ENCODE data around the gene ATG7.

Gene ATG7

DNA sequence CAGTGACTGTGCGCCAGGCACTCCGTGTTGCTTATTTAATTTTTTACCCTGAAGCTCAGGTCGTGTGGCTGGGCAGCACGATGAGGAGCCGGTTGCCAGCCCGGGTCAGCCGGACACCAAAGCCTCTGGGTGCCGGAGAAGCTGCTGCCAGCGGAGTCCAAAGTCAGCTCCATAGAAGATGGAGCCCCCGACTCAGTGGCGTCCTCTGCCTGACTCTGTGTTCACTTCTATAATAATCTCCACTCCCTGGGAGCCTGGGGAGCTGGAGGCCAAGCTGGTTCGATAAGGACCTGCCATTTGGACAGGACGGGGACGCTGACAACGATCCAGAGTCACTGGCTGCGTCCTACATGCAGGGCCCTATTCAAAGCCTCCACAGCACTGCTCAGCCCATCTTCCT is 292.9 kb downstream of the ATG7 start:
- TF ChIP-seq, protein P1, sequence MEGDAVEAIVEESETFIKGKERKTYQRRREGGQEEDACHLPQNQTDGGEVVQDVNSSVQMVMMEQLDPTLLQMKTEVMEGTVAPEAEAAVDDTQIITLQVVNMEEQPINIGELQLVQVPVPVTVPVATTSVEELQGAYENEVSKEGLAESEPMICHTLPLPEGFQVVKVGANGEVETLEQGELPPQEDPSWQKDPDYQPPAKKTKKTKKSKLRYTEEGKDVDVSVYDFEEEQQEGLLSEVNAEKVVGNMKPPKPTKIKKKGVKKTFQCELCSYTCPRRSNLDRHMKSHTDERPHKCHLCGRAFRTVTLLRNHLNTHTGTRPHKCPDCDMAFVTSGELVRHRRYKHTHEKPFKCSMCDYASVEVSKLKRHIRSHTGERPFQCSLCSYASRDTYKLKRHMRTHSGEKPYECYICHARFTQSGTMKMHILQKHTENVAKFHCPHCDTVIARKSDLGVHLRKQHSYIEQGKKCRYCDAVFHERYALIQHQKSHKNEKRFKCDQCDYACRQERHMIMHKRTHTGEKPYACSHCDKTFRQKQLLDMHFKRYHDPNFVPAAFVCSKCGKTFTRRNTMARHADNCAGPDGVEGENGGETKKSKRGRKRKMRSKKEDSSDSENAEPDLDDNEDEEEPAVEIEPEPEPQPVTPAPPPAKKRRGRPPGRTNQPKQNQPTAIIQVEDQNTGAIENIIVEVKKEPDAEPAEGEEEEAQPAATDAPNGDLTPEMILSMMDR (IDR thresholded peaks at IDR 0.05; ENCODE audit: low read depth, low read length, missing control alignments): no peak
- no peak overlapping the region for H3K4me3 ChIP-seq (replicated peaks; ENCODE audit: low read depth, low read length)
- no peak for DNase-seq (ENCODE audit: extremely low read depth, low read depth)

- TF ChIP-seq, protein P1 (IDR thresholded peaks at IDR 0.05; ENCODE audit: low read depth, low read length, missing control alignments): no peak
- H3K4me3 ChIP-seq (replicated peaks; ENCODE audit: low read depth, low read length): no peak overlapping the region
- DNase-seq (ENCODE audit: extremely low read depth, low read depth): no peak
These were observed 293.3 kb downstream of the ATG7 start for GRCh38 chr3:11565492-11565891.

DNA sequence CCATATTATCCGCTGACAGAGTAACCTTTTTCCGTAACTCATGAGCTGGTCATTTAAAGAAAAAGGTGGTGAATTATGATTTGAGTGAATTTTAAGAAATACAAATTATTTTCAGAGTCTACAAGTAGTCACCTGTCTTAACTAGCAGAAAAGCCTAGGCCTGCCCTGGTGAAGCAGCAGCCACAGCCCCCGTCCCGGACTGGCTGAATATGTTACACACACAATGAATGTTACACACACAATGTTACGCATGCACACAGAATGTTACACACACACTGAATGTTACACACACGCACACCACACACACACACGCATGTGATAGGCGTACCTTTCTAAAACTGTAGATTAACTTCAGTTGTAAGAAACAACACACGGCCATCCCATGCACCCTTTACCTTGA is 293.7 kb downstream of the ATG7 start:
- no peak for DNase-seq (ENCODE audit: extremely low read depth, low read depth)
- TF ChIP-seq, protein P1 (IDR thresholded peaks at IDR 0.05; ENCODE audit: low read depth, low read length, missing control alignments): no peak
- H3K4me3 ChIP-seq (replicated peaks; ENCODE audit: low read depth, low read length): no peak overlapping the region

DNA sequence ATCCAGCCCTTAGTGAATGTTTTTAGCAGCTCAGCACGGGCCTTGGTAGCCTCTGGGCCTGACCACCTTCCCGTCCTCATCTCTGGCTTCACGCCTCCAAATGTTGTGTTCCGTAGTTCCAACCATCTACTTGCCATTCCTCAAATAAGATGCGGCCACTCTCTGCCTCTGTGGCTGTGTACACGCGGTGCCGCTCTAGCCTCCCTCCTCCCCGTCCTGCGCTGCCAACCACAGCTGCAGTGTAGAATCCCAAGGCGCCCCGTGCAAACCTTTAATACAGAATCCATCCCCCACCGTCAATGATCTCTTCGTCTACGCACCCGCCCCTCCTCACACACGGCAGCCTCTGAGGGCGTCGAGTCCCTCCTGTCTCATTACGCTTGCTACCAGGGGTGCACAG is 294.3 kb downstream of the ATG7 start:
- DNase-seq (ENCODE audit: extremely low read depth, low read depth): no peak
- TF ChIP-seq, protein P1 (IDR thresholded peaks at IDR 0.05; ENCODE audit: low read depth, low read length, missing control alignments): no peak
- no peak overlapping the region for H3K4me3 ChIP-seq (replicated peaks; ENCODE audit: low read depth, low read length)

GRCh38 chr3:11566916-11567315 is 294.7 kb downstream of the ATG7 start:
- no peak for DNase-seq (ENCODE audit: extremely low read depth, low read depth)

GRCh38 chr3:11567516-11568467 is 295.6 kb downstream of the ATG7 start:
- TF ChIP-seq, protein P1 (IDR thresholded peaks at IDR 0.05; ENCODE audit: low read depth, low read length, missing control alignments): no peak
- no peak for DNase-seq (ENCODE audit: extremely low read depth, low read depth)
- peak overlapping the region; percentile 25 for H3K4me3 ChIP-seq (replicated peaks; ENCODE audit: low read depth, low read length)

More at GRCh38 chr3:11566916-11567315, 294.7 kb downstream of the ATG7 start:
- TF ChIP-seq, protein P1 (IDR thresholded peaks at IDR 0.05; ENCODE audit: low read depth, low read length, missing control alignments): no peak
- H3K4me3 ChIP-seq (replicated peaks; ENCODE audit: low read depth, low read length): no peak overlapping the region
